ENCODE measurements around the gene ASTN1.

Gene ASTN1

GRCh38 chr1:176996456-176997090, 167.9 kb downstream of the ASTN1 start:
- H3K4me3 ChIP-seq, result no peak overlapping the region
- no peaks in the 10 kb centered on the region for H3K9me3 ChIP-seq
- DNase-seq (ENCODE audit: low spot score in 2 of 2), result no peak
- H3K4me1 ChIP-seq, result no peaks in the 10 kb centered on the region
- no peaks in the 10 kb centered on the region for H3K36me3 ChIP-seq (replicated peaks)
- in situ Hi-C loops (cut with MboI; ENCODE audit: low sequenced_read_pairs), result no loop called here
- H3K27me3 ChIP-seq (ENCODE audit: low read depth), result no peaks in the 10 kb centered on the region

DNA sequence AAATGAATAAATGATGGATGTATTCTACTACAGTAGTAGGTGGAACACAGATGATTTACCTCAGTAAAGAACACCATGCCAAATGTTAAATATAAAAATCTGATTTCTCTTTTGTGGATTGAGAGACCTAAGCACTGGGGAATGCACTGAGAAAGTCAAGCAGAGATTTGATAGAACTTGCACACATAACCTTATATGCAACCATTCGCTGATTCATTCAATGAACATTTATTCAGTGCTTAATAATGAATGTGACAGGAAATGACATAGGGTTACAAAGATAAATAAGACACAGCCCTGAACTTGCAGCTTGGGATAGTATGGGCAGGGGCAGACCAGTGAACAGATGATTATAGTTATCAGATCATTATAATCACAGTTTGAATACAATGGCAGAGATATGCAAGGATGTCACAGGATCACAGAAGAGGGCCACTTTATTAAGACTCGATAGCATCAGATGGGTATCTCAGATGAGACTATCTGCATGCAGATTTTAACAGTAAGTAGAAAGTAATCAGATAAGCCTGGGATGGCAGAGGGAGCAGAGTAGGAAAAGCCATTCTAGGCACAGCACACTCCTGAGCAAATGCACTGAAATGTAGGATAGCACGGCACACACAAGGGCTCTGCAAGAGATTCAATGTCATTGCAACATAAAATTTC, 169.4 kb downstream of the ASTN1 start:
- H3K9me3 ChIP-seq, result no peaks in the 10 kb centered on the region
- H3K27me3 ChIP-seq (ENCODE audit: low read depth), result no peaks in the 10 kb centered on the region
- no peak for DNase-seq (ENCODE audit: low spot score in 2 of 2)
- no peaks in the 10 kb centered on the region for H3K4me1 ChIP-seq
- no peaks in the 10 kb centered on the region for H3K36me3 ChIP-seq (replicated peaks)
- no peak overlapping the region for H3K4me3 ChIP-seq
- in situ Hi-C loops (cut with MboI; ENCODE audit: low sequenced_read_pairs), result no loop called here

DNA sequence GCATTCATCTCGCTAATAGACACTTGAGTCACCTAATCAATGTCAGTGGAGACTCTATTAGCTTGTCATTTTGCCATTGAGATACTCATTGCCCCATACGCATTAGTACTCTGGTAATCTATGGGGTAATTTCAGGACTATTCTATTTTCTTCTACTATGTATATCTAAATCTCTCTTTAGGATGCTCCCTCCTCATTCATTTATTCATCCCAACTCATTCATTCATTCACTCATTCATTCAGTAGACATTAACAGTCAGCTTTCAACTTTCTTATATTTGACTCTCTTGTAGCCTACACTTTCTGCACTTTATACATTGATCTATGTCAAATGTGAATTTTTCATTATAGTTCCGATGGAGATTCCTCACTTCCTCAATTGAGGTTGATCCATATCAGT, 170.9 kb downstream of the ASTN1 start:
- Histone ChIP-seq H3K36me3 (replicated peaks) (no peaks in the 10 kb centered on the region), H3K4me3 (no peak overlapping the region), H3K4me1 (no peaks in the 10 kb centered on the region), H3K9me3 (no peaks in the 10 kb centered on the region), H3K27me3 (ENCODE audit: low read depth) (no peaks in the 10 kb centered on the region)
- no peak for DNase-seq (ENCODE audit: low spot score in 2 of 2)
- in situ Hi-C loops (cut with MboI; ENCODE audit: low sequenced_read_pairs), result no loop called here

- no peaks in the 10 kb centered on the region for H3K4me1 ChIP-seq
- H3K9me3 ChIP-seq, result no peaks in the 10 kb centered on the region
- H3K27me3 ChIP-seq (ENCODE audit: low read depth), result no peaks in the 10 kb centered on the region
- no peaks in the 10 kb centered on the region for H3K36me3 ChIP-seq (replicated peaks)
- in situ Hi-C loops (cut with MboI; ENCODE audit: low sequenced_read_pairs), result no loop called here
- H3K4me3 ChIP-seq, result no peak overlapping the region
- no peak for DNase-seq (ENCODE audit: low spot score in 2 of 2)
Observed at GRCh38 chr1:176989754-176990153, 174.8 kb downstream of the ASTN1 start.

GRCh38 chr1:176989023-176989422, 175.5 kb downstream of the ASTN1 start:
- no peaks in the 10 kb centered on the region for H3K27me3 ChIP-seq (ENCODE audit: low read depth)
- in situ Hi-C loops (cut with MboI; ENCODE audit: low sequenced_read_pairs), result no loop called here
- no peaks in the 10 kb centered on the region for H3K4me1 ChIP-seq
- no peak for DNase-seq (ENCODE audit: low spot score in 2 of 2)
- no peaks in the 10 kb centered on the region for H3K36me3 ChIP-seq (replicated peaks)
- H3K9me3 ChIP-seq, result no peaks in the 10 kb centered on the region
- no peak overlapping the region for H3K4me3 ChIP-seq

GRCh38 chr1:176987016-176987415, 177.5 kb downstream of the ASTN1 start:
- Histone ChIP-seq H3K27me3 (ENCODE audit: low read depth) (no peaks in the 10 kb centered on the region), H3K9me3 (no peaks in the 10 kb centered on the region), H3K4me1 (no peaks in the 10 kb centered on the region), H3K4me3 (no peak overlapping the region), H3K36me3 (replicated peaks) (no peaks in the 10 kb centered on the region)
- in situ Hi-C loops (cut with MboI; ENCODE audit: low sequenced_read_pairs), result no loop called here
- DNase-seq (ENCODE audit: low spot score in 2 of 2), result no peak

DNA sequence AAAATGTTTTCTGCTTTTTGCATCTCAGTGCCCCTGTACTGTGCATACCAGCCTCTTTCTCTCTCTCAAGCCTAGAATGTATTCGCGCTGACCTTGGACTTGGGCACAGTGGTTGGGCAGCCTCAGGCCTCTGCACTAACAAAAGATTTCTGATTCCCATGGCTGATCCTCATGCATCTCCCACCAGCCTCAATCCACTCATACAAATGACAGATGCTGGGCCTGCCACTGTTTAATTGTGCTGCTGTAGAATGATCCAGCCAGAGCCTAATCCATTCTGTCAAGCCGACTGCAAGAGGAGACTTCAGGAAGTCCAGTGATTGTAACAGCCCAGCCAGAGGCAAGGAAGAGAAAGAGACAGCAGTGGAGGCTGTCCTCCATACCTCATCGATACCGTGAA, 180.8 kb downstream of the ASTN1 start:
- no peak overlapping the region for H3K4me3 ChIP-seq
- in situ Hi-C loops (cut with MboI; ENCODE audit: low sequenced_read_pairs), result no loop called here
- no peaks in the 10 kb centered on the region for H3K36me3 ChIP-seq (replicated peaks)
- no peaks in the 10 kb centered on the region for H3K9me3 ChIP-seq
- H3K4me1 ChIP-seq, result no peaks in the 10 kb centered on the region
- DNase-seq (ENCODE audit: low spot score in 2 of 2), result no peak
- no peaks in the 10 kb centered on the region for H3K27me3 ChIP-seq (ENCODE audit: low read depth)

- Histone ChIP-seq H3K4me3 (no peak overlapping the region), H3K4me1 (no peaks in the 10 kb centered on the region), H3K9me3 (no peaks in the 10 kb centered on the region), H3K36me3 (replicated peaks) (no peaks in the 10 kb centered on the region), H3K27me3 (ENCODE audit: low read depth) (no peaks in the 10 kb centered on the region)
- DNase-seq (ENCODE audit: low spot score in 2 of 2), result no peak
- in situ Hi-C loops (cut with MboI; ENCODE audit: low sequenced_read_pairs), result no loop called here
Observed at GRCh38 chr1:176976771-176977170, 187.7 kb downstream of the ASTN1 start.

DNA sequence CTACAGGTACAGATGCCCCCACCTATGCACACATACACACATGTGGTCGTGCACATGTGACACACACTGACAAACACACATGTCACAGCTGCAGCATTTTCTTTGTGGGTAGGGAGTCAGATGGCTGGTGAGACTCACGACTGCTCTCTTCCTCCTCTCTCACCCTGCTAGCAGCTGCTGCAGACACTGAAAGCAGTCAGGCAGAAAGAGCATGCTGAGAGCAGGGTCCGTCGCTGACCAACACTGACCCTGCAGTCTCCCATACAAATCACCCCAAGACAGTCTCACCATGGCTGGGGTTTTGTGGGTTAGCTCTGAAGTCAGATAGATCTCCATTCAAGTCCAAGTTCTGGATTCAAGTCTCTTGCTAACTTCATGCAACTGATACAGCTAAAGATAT, 188.3 kb downstream of the ASTN1 start:
- Histone ChIP-seq H3K36me3 (replicated peaks) (no peaks in the 10 kb centered on the region), H3K4me1 (no peaks in the 10 kb centered on the region), H3K4me3 (no peak overlapping the region), H3K9me3 (no peaks in the 10 kb centered on the region), H3K27me3 (ENCODE audit: low read depth) (no peaks in the 10 kb centered on the region)
- no peak for DNase-seq (ENCODE audit: low spot score in 2 of 2)
- in situ Hi-C loops (cut with MboI; ENCODE audit: low sequenced_read_pairs), result no loop called here

GRCh38 chr1:176964687-176965086, 199.8 kb downstream of the ASTN1 start:
- H3K36me3 ChIP-seq (replicated peaks), result no peaks in the 10 kb centered on the region
- H3K4me3 ChIP-seq, result no peak overlapping the region
- H3K4me1 ChIP-seq, result no peaks in the 10 kb centered on the region
- in situ Hi-C loops (cut with MboI; ENCODE audit: low sequenced_read_pairs), result no loop called here
- DNase-seq (ENCODE audit: low spot score in 2 of 2), result no peak
- no peaks in the 10 kb centered on the region for H3K27me3 ChIP-seq (ENCODE audit: low read depth)
- H3K9me3 ChIP-seq, result no peaks in the 10 kb centered on the region

GRCh38 chr1:176963181-176963580, 201.3 kb downstream of the ASTN1 start:
- Histone ChIP-seq H3K4me1 (no peaks in the 10 kb centered on the region), H3K4me3 (no peak overlapping the region), H3K9me3 (no peaks in the 10 kb centered on the region), H3K27me3 (ENCODE audit: low read depth) (no peaks in the 10 kb centered on the region), H3K36me3 (replicated peaks) (no peaks in the 10 kb centered on the region)
- in situ Hi-C loops (cut with MboI; ENCODE audit: low sequenced_read_pairs), result no loop called here
- no peak for DNase-seq (ENCODE audit: low spot score in 2 of 2)

- Histone ChIP-seq H3K4me3 (no peak overlapping the region), H3K27me3 (ENCODE audit: low read depth) (no peaks in the 10 kb centered on the region), H3K4me1 (no peaks in the 10 kb centered on the region), H3K36me3 (replicated peaks) (no peaks in the 10 kb centered on the region), H3K9me3 (no peaks in the 10 kb centered on the region)
- in situ Hi-C loops (cut with MboI; ENCODE audit: low sequenced_read_pairs), result no loop called here
- DNase-seq (ENCODE audit: low spot score in 2 of 2), result no peak
Observed at GRCh38 chr1:176961678-176962077, 202.8 kb downstream of the ASTN1 start.

DNA sequence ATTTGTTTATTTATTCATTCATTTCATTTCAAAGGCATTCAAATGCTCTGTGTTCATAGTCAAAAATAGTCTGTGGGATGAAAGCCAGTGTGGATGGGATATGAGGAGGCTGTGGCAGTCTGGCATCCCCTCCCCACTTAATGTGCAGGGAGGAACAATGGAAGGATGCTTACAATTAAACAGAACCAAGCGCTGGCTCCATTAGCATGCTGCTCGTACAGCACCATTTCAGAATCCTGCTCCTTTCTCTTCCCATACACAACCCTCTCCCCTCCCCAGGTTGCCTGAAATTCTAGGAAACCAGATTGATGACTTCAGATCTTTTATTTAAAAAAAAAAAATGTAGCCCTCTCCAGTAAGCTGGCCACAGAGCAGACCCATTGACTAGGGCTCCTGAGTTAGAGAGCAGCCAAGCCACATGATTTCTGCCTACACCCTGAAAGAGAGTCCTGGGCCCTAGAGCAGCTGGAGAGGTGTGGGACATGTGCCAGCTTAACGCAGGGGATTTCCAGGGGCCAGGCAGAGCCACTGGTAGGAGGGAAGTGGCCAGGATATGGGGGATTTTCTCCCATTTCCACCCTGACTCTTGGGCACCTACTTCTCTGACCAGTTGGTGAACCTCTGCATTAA, 205.2 kb downstream of the ASTN1 start:
- H3K27me3 ChIP-seq (ENCODE audit: low read depth), result no peaks in the 10 kb centered on the region
- no peaks in the 10 kb centered on the region for H3K36me3 ChIP-seq (replicated peaks)
- no peak for DNase-seq (ENCODE audit: low spot score in 2 of 2)
- H3K4me1 ChIP-seq, result no peaks in the 10 kb centered on the region
- no peak overlapping the region for H3K4me3 ChIP-seq
- in situ Hi-C loops (cut with MboI; ENCODE audit: low sequenced_read_pairs), result no loop called here
- H3K9me3 ChIP-seq, result no peaks in the 10 kb centered on the region

- Histone ChIP-seq H3K27me3 (ENCODE audit: low read depth) (no peaks in the 10 kb centered on the region), H3K4me3 (no peak overlapping the region), H3K36me3 (replicated peaks) (no peaks in the 10 kb centered on the region), H3K9me3 (no peaks in the 10 kb centered on the region), H3K4me1 (no peaks in the 10 kb centered on the region)
- in situ Hi-C loops (cut with MboI; ENCODE audit: low sequenced_read_pairs), result no loop called here
- DNase-seq (ENCODE audit: low spot score in 2 of 2), result no peak
Observed at GRCh38 chr1:176957603-176958002, 206.9 kb downstream of the ASTN1 start.
